Measurements from ENCODE around the gene MAD1L1. TPM values are rescaled to one million over a fixed set of nuclear protein-coding genes. Genes with fewer than 3 reads are reported as not detected.

The MAD1L1 gene
- total RNA-seq, 4 donors from 2014 or later = 18.4 to 39.1 (median 25.7) TPM

GRCh38 chr7:2102375-2102723 lies 130.4 kb downstream of the MAD1L1 start:
- DNase-seq (ENCODE audit: low spot score) (no peak), ATAC-seq (ENCODE audit: low FRiP score) (no peak)
- TF ChIP-seq, protein P1, sequence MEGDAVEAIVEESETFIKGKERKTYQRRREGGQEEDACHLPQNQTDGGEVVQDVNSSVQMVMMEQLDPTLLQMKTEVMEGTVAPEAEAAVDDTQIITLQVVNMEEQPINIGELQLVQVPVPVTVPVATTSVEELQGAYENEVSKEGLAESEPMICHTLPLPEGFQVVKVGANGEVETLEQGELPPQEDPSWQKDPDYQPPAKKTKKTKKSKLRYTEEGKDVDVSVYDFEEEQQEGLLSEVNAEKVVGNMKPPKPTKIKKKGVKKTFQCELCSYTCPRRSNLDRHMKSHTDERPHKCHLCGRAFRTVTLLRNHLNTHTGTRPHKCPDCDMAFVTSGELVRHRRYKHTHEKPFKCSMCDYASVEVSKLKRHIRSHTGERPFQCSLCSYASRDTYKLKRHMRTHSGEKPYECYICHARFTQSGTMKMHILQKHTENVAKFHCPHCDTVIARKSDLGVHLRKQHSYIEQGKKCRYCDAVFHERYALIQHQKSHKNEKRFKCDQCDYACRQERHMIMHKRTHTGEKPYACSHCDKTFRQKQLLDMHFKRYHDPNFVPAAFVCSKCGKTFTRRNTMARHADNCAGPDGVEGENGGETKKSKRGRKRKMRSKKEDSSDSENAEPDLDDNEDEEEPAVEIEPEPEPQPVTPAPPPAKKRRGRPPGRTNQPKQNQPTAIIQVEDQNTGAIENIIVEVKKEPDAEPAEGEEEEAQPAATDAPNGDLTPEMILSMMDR (IDR thresholded peaks at IDR 0.05) = no peak

- ATAC-seq (ENCODE audit: low FRiP score) = no peak
- TF ChIP-seq, protein P1 (IDR thresholded peaks at IDR 0.05) = no peak
- DNase-seq (ENCODE audit: low spot score) = no peak
Observed at GRCh38 chr7:2101630-2102374, 130.9 kb downstream of the MAD1L1 start.

DNA sequence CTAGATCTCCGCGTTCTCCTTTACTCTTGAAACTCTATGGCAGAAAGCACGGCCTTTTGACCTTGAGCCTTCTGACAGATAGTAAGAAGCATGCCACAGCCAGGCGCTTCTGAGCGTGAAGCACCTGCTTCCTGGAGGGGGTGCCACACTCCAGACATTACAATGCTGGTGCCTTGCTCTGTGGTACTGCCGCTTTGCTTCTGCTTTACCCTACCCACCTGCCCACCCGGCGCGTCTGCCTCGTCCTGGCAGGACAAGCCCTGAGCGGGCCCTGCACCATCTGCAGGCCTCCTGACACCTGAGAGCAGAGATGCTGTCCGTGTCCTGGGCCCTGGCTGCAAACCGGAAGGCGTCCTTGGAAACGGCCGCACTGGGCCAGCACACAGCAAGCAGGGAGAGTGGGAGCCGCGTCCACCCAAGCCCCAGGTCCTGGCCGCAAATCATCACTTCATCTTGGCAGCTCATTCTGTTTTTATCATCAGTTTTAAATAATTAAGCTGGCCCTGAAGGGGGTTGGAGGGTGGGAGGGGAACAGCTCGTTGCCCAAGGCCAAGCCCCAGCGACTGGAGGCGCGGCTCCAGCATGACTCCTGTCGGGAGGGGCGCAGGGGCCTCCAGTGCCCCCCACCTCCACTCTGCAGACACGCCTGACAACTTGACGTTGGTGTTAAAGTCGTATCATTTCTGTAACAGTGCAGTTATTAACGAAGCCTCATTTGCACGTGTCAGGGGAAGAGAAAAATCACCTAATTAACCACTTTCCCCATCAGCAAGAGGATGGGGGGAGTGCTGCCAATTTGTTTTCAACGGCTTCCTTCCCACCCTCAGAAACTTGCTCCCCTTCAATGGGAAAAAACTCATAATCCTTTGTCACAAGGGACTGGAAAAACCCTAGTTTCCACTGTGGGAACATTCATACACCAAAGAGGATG lies 132.2 kb downstream of the MAD1L1 start:
- no peak for ATAC-seq (ENCODE audit: low FRiP score)
- TF ChIP-seq, protein P1 (IDR thresholded peaks at IDR 0.05) = no peak
- DNase-seq (ENCODE audit: low spot score) = no peak

DNA sequence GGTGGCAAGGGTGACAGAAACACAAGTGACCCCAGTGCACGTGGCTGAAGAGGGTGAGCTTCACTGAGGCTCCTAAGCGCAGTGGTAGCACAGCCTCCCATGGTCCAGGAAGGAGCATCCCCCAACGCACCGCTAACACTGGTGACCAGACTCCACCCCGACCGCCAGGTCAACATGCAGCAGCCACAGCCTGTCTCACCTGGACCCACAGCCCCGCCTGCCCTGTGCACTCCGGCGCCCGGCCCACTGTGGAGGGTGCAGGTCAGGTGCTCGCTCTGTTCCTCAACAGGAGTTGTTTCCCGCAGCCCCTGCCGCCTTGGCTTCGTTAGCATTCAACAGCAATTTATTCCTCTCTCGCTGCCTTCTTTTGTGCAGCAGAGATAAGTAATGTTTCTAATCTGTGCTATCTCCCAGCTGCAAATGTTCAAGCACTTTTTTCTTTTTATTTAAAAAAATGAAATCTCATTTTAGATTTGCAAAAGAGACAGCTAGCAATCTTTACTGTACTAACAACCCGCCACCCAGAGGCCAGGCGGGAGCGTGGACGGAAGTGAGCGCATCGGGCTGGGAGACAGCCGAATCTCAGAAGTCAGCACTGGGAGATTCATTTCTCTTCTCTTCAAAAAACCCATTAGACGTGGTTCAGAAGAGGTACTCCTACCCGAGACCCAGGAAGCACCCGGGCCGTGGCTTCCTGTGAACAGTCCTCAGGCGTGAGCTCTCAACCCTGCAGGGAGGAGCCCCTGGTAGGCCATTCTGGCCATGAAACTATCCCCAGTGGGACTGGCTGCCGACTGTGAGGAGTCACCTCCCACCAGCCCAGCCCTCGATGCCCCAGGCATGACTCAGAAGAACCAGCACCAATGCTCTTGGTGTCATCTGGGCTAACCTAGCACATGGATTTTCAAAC lies 133.4 kb downstream of the MAD1L1 start:
- TF ChIP-seq, protein P1 (IDR thresholded peaks at IDR 0.05) = no peak
- no peak for ATAC-seq (ENCODE audit: low FRiP score)
- DNase-seq (ENCODE audit: low spot score) = no peak

- no peak for DNase-seq (ENCODE audit: low spot score)
- TF ChIP-seq, protein P1 (IDR thresholded peaks at IDR 0.05) = no peak
Observed at GRCh38 chr7:2098496-2098895, 134.2 kb downstream of the MAD1L1 start.

DNA sequence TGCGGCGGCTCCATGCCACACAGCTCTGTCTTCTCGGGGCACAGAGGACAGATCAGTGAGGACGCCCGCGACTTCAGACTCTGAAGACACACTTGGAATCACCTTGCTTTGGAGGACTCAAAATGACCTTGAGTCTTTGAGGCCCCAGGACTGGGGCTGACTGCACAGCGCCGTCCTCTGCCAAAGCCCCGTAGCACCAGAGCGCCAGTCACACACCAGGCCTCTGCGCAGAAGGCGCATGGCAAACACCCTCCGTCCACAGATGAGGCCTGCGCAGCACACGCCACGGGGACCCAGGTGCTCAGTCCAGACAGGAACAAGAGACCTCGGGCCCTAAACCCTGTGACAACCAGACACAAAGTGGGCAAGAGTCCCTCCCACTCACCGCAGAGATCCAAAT lies 134.7 kb downstream of the MAD1L1 start:
- TF ChIP-seq, protein P1 (IDR thresholded peaks at IDR 0.05) = no peak
- ATAC-seq (ENCODE audit: low FRiP score) (no peak), DNase-seq (ENCODE audit: low spot score) (no peak)

More at GRCh38 chr7:2098496-2098895, 134.2 kb downstream of the MAD1L1 start:
- no peak for ATAC-seq (ENCODE audit: low FRiP score)
